ENCODE measurements around the gene HMOX2. TPM values are rescaled to one million over a fixed set of nuclear protein-coding genes. Genes with fewer than 3 reads are reported as not detected.

The HMOX2 gene
- total RNA-seq, 1 experiment from 2014 or later: 55.1 TPM

- Histone ChIP-seq H3K4me1 (ENCODE audit: control insufficient read depth in 1 of 2, insufficient read depth in 2 of 2, low read length in 2 of 2) (peaks cover 7 to 11% of the 10 kb centered on the region in 2 experiments), H3K9ac (ENCODE audit: low read length) (no peak overlapping the region), H3K4me2 (ENCODE audit: low read length) (no peak overlapping the region), H3K27ac (ENCODE audit: low read depth, low read length) (no peak overlapping the region), H2AFZ (ENCODE audit: low read depth, low read length, poor library complexity, severe bottlenecking) (no peak overlapping the region), H3K9me3 (ENCODE audit: control insufficient read depth in 1 of 2, insufficient read depth in 1 of 2, low read depth in 1 of 2, low read length in 2 of 2) (no peaks in the 10 kb centered on the region), H3K9me2 (ENCODE audit: insufficient read depth) (no peaks in the 10 kb centered on the region), H3K79me2 (ENCODE audit: insufficient read depth, low read length) (peaks cover 88% of the 10 kb centered on the region), H3K36me3 (ENCODE audit: control insufficient read depth in 1 of 2, insufficient read depth in 2 of 2, low read length in 2 of 2) (peaks cover 6 to 47% of the 10 kb centered on the region in 2 experiments; a peak in 3 of 4 replicates), H3K4me3 (replicated peaks in 1 of 2; ENCODE audit: low read depth in 1 of 2, low read length in 2 of 2) (no peak overlapping the region), H4K20me1 (ENCODE audit: insufficient read depth) (no peaks in the 10 kb centered on the region), H3K27me3 (ENCODE audit: insufficient read depth, low read length) (no peaks in the 10 kb centered on the region)
- TF ChIP-seq ZFX (IDR thresholded peaks at IDR 0.05): no peak
- no peak for TF ChIP-seq SRF (IDR thresholded peaks at IDR 0.05; ENCODE audit: low read depth)
- TF ChIP-seq, protein P1, sequence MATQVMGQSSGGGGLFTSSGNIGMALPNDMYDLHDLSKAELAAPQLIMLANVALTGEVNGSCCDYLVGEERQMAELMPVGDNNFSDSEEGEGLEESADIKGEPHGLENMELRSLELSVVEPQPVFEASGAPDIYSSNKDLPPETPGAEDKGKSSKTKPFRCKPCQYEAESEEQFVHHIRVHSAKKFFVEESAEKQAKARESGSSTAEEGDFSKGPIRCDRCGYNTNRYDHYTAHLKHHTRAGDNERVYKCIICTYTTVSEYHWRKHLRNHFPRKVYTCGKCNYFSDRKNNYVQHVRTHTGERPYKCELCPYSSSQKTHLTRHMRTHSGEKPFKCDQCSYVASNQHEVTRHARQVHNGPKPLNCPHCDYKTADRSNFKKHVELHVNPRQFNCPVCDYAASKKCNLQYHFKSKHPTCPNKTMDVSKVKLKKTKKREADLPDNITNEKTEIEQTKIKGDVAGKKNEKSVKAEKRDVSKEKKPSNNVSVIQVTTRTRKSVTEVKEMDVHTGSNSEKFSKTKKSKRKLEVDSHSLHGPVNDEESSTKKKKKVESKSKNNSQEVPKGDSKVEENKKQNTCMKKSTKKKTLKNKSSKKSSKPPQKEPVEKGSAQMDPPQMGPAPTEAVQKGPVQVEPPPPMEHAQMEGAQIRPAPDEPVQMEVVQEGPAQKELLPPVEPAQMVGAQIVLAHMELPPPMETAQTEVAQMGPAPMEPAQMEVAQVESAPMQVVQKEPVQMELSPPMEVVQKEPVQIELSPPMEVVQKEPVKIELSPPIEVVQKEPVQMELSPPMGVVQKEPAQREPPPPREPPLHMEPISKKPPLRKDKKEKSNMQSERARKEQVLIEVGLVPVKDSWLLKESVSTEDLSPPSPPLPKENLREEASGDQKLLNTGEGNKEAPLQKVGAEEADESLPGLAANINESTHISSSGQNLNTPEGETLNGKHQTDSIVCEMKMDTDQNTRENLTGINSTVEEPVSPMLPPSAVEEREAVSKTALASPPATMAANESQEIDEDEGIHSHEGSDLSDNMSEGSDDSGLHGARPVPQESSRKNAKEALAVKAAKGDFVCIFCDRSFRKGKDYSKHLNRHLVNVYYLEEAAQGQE (IDR thresholded peaks at IDR 0.05; ENCODE audit: low read depth): no peak
- TF ChIP-seq SIN3A (IDR thresholded peaks at IDR 0.05; ENCODE audit: low read depth): no peak
- no peak for TF ChIP-seq CTCF (IDR thresholded peaks at IDR 0.05 in 2 of 3, conservative IDR thresholded peaks at IDR 0.05 in 1 of 3; ENCODE audit: borderline replicate concordance in 1 of 3, insufficient read depth in 1 of 3, low read depth in 2 of 3, low read length in 2 of 3)
- no peak for TF ChIP-seq TCF7L2 (IDR thresholded peaks at IDR 0.05; ENCODE audit: borderline replicate concordance, extremely low read depth, insufficient read depth, insufficient read length)
- TF ChIP-seq RAD21 (IDR thresholded peaks at IDR 0.05; ENCODE audit: low read depth): no peak
- TF ChIP-seq YY1 (IDR thresholded peaks at IDR 0.05; ENCODE audit: extremely low read depth, insufficient replicate concordance, low read depth, low read length): no peak
- no peak for TF ChIP-seq FOSL1 (IDR thresholded peaks at IDR 0.05; ENCODE audit: low read depth)
- no peak for TF ChIP-seq POLR2A (IDR thresholded peaks at IDR 0.05; ENCODE audit: borderline replicate concordance, extremely low read depth, insufficient read depth, insufficient read length)
- TF ChIP-seq MAX (IDR thresholded peaks at IDR 0.05): no peak
- TF ChIP-seq ELF1 (IDR thresholded peaks at IDR 0.05; ENCODE audit: borderline replicate concordance, low read depth): no peak
- TF ChIP-seq CBX3 (IDR thresholded peaks at IDR 0.05; ENCODE audit: low read depth): no peak
- TF ChIP-seq ZNF274 (IDR thresholded peaks at IDR 0.05; ENCODE audit: low read depth, low read length): no peak
- TF ChIP-seq, protein P2, sequence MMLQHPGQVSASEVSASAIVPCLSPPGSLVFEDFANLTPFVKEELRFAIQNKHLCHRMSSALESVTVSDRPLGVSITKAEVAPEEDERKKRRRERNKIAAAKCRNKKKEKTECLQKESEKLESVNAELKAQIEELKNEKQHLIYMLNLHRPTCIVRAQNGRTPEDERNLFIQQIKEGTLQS (IDR thresholded peaks at IDR 0.05): no peak
- TF ChIP-seq JUND (IDR thresholded peaks at IDR 0.05): no peak
- no peak for TF ChIP-seq ZBTB33 (IDR thresholded peaks at IDR 0.05; ENCODE audit: extremely low read depth, insufficient replicate concordance, low read length)
- no TSS peak for BruUV-seq (replicated peaks)
- CTCF ChIA-PET: no interaction called here
- intact Hi-C loops (cut with micrococcal nuclease): no loop called here
- POLR2A ChIA-PET: no interaction called here
- RAD21 ChIA-PET (ENCODE audit: low non-redundant PET in 1 of 2, low total read pairs in 2 of 2, uncharacterized antibody in 2 of 2, unreplicated experiment in 2 of 2): no interaction called here
- DNase-seq (ENCODE audit: low read depth, low spot score) (no peak), ATAC-seq (no peak)
These were observed 45.2 kb upstream of the HMOX2 start for GRCh38 chr16:4431023-4431422.

All from HCT116 (cell line).